ENCODE measurements around the gene TNFRSF13B.
A peak's percentile ranks its signal among the peaks of the same experiment; 100 is the strongest.
"Not testable (repeated sequence)": the region's sequence is repeated elsewhere in the genome, so short reads cannot be mapped to it uniquely, and the experiment has no call there.

Gene TNFRSF13B

DNA sequence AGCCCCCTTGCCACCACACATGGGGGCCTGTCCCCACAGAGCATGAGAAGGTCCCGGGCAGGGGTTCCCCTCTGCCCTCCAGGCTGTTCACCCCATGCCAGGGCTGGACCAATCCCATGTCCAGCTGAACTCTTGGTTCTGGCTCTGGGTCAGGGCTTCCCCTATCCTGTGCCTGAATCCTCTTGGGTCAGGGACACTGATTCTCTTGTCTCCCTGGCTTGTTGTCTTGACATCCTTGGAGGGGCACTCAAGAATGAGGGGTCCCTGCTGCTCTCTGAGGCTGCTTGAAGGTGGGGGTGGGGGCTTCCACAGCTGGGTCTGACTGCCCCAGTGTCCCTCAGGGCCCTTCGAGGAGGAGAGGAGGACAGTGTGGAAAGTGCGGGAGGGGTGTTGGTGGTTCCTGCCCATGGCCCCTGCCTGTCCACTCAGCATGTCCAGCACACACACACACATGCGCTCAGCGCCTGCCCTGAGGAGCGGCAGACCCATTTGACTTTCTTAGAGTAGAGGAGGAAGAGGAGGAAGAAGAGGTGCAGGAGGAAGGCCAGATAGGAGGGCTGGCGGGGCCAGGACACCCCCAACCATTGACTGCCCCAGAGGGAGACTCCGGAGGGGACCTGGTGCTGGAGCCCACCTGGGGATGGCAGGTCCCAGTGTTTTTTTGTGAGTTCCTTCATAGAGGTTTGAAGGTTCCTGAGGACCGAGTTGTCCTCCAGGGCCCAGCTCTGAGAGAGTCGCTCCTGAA, 47.0 kb downstream of the TNFRSF13B start:
- no peak for DNase-seq

DNA sequence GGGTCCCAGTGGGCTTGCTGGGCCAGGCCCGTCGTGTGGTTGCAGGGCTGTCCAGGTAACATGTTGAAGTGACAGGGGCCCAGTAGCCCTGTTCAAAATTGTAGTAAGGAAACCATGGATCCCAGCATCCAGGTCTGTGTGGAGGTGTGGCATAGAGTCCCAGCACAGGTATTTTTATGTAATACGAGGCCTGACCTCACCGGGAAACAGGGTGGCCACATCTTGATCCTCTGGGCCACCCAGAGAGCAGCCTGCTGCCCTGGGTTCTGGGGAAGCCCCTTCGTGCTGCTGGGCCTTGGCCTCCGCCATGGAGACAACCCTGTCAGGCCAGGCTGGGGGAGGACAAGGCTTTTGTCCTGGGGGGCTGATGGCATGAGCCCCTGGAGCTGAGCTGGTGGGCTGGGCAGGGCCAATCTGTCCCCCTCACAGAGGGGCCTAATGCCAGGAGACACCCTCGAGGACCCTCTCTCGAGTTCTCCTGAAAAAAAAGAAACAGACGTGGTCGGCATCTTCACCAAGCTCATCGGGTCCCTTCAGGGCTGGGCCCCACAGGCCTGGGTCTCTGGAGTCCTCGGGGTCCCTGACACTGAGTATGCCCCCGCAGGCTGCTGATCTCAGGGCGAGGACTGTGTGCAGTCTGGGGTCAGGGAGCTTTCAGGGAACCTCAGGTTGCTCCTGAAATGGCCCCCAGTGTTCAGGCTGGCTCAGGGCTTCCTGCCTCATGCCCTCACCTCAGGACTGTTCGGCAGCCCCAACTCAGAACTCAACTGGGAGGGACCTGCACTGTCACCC, 47.8 kb downstream of the TNFRSF13B start:
- no peak for DNase-seq

- no peak for DNase-seq
Observed at GRCh38 chr17:16923097-16923903, 48.6 kb downstream of the TNFRSF13B start.

GRCh38 chr17:16922386-16923096, 49.4 kb downstream of the TNFRSF13B start:
- no peak for DNase-seq

- not testable (repeated sequence) for DNase-seq
Observed at GRCh38 chr17:16921451-16921850, 50.5 kb downstream of the TNFRSF13B start.

- no peak for DNase-seq
Observed at GRCh38 chr17:16920628-16921020, 51.3 kb downstream of the TNFRSF13B start.

- DNase-seq, result no peak
Observed at GRCh38 chr17:16919663-16920627, 52.0 kb downstream of the TNFRSF13B start.

GRCh38 chr17:16918443-16918842, 53.5 kb downstream of the TNFRSF13B start:
- DNase-seq, result no peak

DNA sequence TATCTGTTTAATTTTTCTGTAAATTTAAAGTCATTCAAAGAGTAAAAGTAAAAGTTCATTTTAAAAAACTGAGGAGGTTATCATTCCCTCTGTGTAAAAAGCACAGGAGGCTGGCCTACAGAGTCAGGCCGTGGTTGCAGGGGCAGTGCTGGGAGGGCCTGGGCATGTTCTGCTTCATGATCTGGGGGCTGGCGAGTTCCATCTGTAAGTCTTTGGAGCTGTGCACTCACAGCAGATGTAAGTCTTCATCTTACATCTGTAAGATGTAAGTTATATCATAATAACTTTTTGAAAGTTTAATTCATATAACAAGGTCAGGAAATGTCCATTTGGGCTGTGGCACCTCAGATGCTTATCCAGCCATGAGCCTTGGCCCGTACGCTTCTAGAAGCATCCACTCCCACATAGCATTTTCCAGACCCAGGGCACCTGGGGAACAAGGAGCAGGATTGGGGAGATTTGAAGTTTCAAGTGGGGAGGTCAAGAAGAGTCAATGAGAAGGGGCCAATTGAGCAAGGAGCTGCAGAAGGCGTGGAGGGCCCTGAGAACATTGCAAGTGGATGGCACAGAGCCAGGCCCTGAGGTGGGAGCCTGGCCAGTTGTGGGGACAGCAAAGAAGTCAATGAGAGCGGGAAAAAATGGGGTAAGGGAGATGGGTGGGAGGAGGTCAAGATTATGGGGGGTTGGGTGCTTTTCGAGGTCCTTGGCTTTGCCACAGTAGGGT, 54.1 kb downstream of the TNFRSF13B start:
- no peak for DNase-seq

DNA sequence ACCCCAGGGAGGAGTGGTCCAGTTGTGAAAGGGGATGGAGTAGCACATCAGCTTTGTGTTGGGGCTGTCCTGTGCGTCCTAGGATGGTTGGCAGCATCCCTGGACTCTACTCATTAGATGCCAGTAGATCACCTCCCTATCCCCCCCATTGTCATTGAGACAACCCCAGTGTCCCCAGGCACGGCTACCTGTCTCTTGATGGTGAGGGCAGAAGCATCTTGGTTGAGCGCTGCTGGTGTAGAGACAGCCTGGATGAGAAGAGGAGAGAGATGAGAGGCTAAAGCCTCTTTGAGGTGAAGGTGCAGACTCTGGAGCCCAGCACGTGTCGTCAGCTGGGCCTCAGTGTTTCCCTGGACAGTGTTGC, 55.4 kb downstream of the TNFRSF13B start:
- no peak for DNase-seq

DNA sequence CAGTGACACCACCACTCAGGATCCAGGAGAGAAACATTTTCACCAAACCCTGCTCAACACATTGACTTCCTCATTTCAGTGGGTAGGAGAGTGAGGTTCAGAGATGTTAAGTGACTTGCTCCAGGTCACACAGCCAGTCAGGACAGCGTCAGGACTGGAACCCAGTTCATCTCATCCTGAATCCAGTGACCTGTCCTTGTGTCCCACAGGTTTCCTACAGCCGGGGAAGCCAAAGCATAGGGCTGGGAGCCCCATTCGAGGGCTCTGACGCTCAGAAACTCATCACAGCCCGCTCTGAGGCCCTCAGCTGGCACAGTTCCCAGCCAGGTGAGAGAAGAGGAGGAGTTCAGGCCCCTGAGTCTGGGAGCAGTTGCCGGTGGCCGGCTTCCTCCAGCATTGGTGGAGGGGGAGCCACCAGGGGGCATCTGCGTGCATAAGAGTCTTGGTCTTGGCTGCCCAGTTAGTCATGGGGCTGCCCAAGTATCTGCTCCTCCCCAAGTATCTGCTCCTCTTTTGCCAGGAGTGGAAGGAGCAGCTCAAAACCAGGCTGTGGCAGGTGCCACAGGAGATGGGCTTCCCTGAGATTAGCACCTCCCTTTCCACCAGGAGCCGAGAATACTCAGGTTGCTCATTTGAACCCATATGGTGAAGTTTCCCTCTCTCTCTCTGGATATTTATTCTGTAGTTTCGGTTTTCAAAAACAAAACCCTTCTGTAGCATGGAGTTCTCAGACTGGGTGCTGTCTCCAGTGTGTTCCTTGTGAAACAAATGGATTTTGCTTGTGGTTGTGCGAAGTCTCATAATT, 56.0 kb downstream of the TNFRSF13B start:
- DNase-seq, result peak; percentile 49

- no peak for DNase-seq
Observed at GRCh38 chr17:16913463-16913862, 58.5 kb downstream of the TNFRSF13B start.

DNA sequence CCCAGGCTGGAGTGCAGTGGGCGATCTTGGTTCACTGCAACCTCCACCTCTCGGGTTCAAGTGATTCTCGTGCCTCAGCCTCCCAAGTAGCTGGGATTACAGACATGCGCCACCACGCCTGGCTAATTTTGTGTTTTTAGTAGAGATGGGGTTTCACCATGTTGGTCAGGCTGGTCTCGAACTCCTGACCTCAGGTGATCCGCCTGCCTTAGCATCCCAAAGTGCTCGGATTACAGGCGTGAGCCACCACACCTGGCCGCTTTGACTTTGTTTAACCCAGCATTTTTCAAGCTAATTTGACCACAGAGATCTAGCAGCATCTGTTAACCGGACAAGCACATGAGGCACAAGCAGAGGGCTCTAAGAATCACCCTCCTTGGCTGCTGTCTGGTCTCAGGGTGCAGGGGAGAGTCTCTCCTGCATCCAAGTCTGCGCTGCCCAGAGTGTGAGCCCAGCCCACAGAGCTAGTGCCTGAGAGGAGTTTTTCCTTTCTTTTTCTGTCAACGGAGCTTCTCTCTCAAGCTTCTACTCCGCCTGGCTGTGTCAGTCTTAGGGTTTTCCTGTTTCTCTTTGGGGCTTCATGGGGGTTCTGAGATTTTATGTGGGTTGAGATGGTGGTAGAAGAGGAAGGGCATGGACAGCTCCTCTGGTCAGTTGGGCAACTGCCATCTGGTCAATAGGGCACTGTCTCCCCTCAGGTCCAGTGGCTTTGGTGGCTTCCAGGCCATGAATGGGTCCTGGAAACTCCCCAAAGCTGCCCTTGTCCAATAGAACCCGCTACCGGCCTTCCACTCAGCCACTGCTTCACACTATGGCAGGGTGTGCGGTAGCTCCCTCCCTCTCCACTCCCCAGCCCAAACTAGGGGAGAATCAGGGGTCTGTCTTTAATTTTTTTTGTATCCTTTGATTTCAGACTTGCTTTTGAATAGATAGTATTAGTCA, 59.6 kb downstream of the TNFRSF13B start:
- no peak for DNase-seq

DNA sequence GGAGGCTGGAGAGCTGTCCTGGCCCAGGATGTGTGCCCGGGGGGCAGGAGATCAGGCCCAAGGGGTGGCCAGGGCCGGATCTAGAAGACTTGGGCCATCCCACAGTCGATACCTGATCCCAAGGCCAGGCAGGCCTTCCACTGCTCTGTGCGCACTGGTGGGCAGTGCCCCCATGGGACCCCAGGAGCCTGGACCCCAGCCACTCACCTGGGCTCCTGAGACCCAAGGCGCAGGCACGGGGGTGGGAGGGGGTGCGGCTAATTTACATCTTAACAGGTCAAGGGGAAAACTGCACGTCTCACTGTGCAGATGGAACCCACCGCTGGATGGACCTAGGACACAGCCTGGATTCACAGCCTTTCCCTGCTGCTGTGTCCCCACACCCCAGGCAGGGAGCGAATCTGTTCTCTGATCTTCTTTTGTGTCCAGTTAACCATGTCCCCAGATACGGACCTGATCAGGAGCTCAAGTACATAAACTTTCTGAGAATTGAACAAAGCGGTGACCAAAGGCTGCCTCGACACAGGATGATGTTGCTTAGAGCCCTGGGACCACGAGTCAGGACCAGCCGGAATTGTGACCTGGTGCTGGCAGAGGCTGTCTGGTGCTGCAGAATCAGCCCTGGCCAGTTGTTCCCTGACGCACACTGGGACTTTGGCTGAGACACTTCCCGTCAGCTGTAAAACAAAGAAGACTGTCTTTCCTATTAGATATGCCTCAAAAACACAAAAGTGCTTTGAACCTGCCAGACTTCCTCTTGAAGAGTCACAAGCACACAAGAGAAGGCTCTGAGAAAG, 60.6 kb downstream of the TNFRSF13B start:
- DNase-seq, result no peak

DNA sequence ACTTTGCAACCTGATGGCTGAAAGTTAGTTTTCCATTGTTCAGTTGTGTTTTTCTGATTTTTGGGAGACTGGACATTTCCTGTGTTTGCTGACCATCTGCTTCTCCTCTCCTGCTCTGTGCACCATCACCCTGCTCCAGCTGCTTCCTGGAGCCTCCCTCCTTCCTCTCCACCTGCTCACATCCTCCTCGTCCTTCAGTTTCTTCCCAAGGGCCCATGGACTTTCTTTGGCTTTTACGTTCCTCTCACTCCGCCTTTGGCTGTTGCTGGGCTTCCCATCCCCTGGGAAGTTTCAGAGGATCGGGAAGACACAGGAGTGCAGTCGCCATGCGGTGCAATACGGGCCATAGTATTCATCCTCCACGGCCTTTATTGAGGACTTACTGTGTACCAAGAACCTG, 61.6 kb downstream of the TNFRSF13B start:
- DNase-seq, result no peak

DNA sequence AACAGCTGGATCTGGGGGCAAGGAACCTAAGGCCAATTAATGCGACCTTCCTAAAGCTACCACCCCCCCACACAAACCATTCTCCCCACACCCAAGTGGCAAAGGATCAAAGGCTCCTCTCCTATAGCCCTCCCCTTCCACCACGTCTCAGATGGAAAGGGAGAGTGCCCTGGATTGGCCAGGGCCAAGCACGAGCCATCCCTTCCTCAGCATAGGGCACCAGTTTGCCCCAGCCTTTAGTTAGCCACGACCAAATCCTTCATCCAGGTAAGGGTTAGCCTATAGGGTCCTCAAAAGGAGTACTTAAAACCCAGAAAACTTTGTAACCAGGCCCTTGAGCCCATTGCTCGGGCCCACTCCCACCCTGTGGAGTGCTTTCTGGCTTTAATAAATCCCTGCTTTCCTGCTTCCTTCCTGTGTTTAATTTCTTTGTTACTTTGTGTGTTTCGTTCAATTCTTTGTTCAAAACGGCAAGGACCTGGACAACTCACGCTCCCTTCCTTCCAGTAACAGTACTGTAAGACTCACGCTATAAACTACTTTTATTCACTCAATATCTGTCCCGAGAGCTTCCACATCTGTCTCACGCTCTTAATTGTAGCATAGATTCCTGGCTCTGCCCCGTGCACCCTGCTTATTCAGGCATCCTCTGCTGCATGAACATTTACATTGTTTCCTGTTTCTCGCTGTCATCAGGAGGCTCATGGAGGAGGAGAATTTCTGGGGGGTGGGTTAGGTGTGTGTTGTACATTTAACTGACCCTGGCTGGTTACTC, 62.3 kb downstream of the TNFRSF13B start:
- DNase-seq, result peak; percentile 13

DNA sequence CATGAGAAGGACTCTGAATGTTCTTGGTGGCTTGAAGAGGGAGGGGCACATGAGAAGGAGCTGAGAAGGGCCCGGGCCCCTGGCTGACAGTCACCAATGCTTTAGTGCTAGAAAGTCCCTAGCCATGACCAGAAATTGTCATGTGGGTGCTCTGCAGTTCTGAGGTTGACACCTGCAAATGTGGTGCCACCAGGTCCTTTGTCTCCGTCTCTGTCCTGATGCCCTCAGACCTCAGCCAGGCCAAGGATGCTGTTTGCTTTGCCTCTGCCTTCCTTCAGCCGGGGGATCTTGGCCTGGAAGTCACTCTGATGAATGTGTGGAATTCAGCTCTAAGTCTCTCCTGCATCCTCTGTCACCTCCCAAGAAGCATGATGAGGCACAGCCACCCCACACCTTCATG, 63.6 kb downstream of the TNFRSF13B start:
- DNase-seq, result no peak
